Upper lobe of right lung (tissue), 1 donor: Measurements from ENCODE around the gene ADIPOR2. TPM values are rescaled to one million over a fixed set of nuclear protein-coding genes. Genes with fewer than 3 reads are reported as not detected.

Source experiments
- ATAC-seq: fragments of 200-7000 bp; cut with Tn5 transposase; one replicate; pipeline ENCODE4 v1.9.1; 2020; ENCODE audit warnings: mild to moderate bottlenecking, moderate library complexity
- DNase-seq: peaks from one replicate; pipeline ENCODE4 v3.0.0-alpha.2; 2020
- H3K27ac ChIP-seq: fragments of 200-600 bp; one replicate; pipeline ENCODE4 v1.8.0; 2022
- H3K27me3 ChIP-seq: fragments of 200-600 bp; one replicate; pipeline ENCODE4 v1.8.0; 2022; ENCODE audit warnings: mild to moderate bottlenecking
- H3K36me3 ChIP-seq: fragments of 200-600 bp; one replicate; pipeline ENCODE4 v1.8.0; 2022
- H3K4me1 ChIP-seq: fragments of 200-600 bp; one replicate; pipeline ENCODE4 v1.8.0; 2022
- H3K4me3 ChIP-seq: fragments of 200-600 bp; one replicate; pipeline ENCODE4 v1.8.0; 2022; ENCODE audit warnings: mild to moderate bottlenecking
- H3K9me3 ChIP-seq: fragments of 200-600 bp; one replicate; pipeline ENCODE4 v1.8.0; 2022
- CTCF ChIP-seq: fragments of 200-600 bp; IDR thresholded peaks from one replicate; pipeline ENCODE4 v1.8.0; 2022; ENCODE audit warnings: antibody characterized with exemption
- intact Hi-C: fragments of 100-400 bp; cut with DNase I; formaldehyde crosslinking; loops from one replicate; pipeline ENCODE4 v1.11.0; 2022
- total RNA-seq: library from RNA; stranded (reverse); fragmentation: NEBNext Ultra II Directional; extraction: Animal tissue kit (Norgen Biotek cat#: 25700); gene quantifications from one replicate; pipeline ENCODE4 v1.2.1, GENCODE V29; 2021
- donor health status: DM: no; HTN: yes; CAD: no; lungs with severe emphysema.

ADIPOR2 gene
- total RNA-seq, 1 donor from 2014 or later, result 96.0 TPM

DNA sequence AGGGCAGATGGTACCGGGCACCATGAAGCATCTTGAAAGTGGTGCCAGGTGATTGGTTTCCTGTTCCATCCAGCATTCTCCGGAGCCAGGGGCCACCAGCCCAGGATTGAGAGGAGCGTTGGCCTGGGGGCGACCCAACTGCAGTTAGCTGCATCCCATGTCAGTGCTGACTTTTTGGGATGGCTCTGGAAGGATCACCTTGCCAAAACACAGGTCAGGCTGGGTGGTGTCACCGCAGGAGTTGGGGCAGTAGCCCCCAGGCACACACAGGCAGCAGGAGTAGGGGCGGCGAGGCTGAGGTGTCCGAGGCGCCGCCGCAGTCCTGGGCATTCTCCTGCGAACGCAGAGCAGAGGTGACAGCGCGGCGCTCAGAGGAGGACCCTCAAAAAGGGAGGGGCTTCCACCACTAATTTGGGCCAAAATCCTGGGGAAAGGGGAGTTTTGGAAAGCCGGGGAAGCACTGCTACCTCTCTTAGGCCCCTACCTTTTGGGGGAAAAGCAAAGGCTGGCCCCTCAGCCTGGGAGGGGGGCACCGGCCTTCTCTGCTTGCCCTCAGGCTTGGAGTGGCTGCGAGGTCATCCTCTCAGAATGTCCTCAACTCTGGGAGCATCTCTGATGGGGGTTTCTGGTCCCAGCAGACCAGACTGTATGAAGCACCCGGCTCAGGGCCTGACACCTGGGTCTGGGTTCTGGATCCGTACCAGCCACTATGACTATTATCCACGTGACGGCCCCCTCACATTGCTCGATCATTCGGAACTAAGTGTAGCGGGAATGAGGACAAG is 102.7 kb downstream of the ADIPOR2 start:
- intact Hi-C loops, result loop anchor here (5.0 kb wide), 1 partner anchor 141 kb away; no protein-coding TSS in a partner anchor
- Histone ChIP-seq H3K4me1 (peaks cover 11% of the 10 kb centered on the region), H3K27me3 (no peaks in the 10 kb centered on the region), H3K9me3 (no peaks in the 10 kb centered on the region), H3K4me3 (no peak overlapping the region), H3K27ac (no peak overlapping the region), H3K36me3 (no peaks in the 10 kb centered on the region)
- DNase-seq, result peak; percentile 56
- ATAC-seq, result no peak
- TF ChIP-seq CTCF, result no peak

GRCh38 chr12:1794440-1795090 is 103.7 kb downstream of the ADIPOR2 start:
- no peak for DNase-seq
- TF ChIP-seq CTCF, result no peak
- H3K4me1 ChIP-seq, result peaks cover 11% of the 10 kb centered on the region
- H3K9me3 ChIP-seq, result no peaks in the 10 kb centered on the region
- H3K27me3 ChIP-seq, result no peaks in the 10 kb centered on the region
- no peak overlapping the region for H3K27ac ChIP-seq
- ATAC-seq, result no peak
- intact Hi-C loops, result loop anchor here (5.0 kb wide), 2 partner anchors 142 to 143 kb away; no protein-coding TSS in a partner anchor
- H3K36me3 ChIP-seq, result no peaks in the 10 kb centered on the region
- no peak overlapping the region for H3K4me3 ChIP-seq

- DNase-seq, result peak; percentile 61
- Histone ChIP-seq H3K4me3 (no peak overlapping the region), H3K27ac (peak overlapping the region; percentile 58), H3K4me1 (peaks cover 11% of the 10 kb centered on the region), H3K27me3 (no peaks in the 10 kb centered on the region), H3K9me3 (no peaks in the 10 kb centered on the region), H3K36me3 (no peaks in the 10 kb centered on the region)
- ATAC-seq, result no peak
- no peak for TF ChIP-seq CTCF
- intact Hi-C loops, result loop anchor here (5.0 kb wide), 1 partner anchor 142 kb away; no protein-coding TSS in a partner anchor
Observed at GRCh38 chr12:1795221-1795784, 104.4 kb downstream of the ADIPOR2 start.

GRCh38 chr12:1795785-1796514 is 105.1 kb downstream of the ADIPOR2 start:
- peak overlapping the region; percentile 93 for H3K27ac ChIP-seq
- H3K27me3 ChIP-seq, result no peaks in the 10 kb centered on the region
- TF ChIP-seq CTCF, result peak; percentile 97
- peak overlapping the region; percentile 85 for H3K4me3 ChIP-seq
- intact Hi-C loops, result loop anchor here (5.0 kb wide), 1 partner anchor 141 kb away; no protein-coding TSS in a partner anchor
- ATAC-seq (peak; percentile 94), DNase-seq (peak; percentile 97)
- H3K36me3 ChIP-seq, result no peaks in the 10 kb centered on the region
- H3K4me1 ChIP-seq, result peaks cover 11% of the 10 kb centered on the region
- H3K9me3 ChIP-seq, result no peaks in the 10 kb centered on the region

GRCh38 chr12:1796515-1797010 is 105.7 kb downstream of the ADIPOR2 start:
- TF ChIP-seq CTCF, result no peak
- H3K27ac ChIP-seq, result peak overlapping the region; percentile 93
- H3K4me3 ChIP-seq, result peak overlapping the region; percentile 85
- intact Hi-C loops, result loop anchor here (5.0 kb wide), 1 partner anchor 141 kb away; no protein-coding TSS in a partner anchor
- no peaks in the 10 kb centered on the region for H3K9me3 ChIP-seq
- peaks cover 11% of the 10 kb centered on the region for H3K4me1 ChIP-seq
- H3K27me3 ChIP-seq, result no peaks in the 10 kb centered on the region
- no peaks in the 10 kb centered on the region for H3K36me3 ChIP-seq
- DNase-seq (peak; percentile 77), ATAC-seq (peak; percentile 43)
